ENCODE results near the gene EYS. TPM values are rescaled to one million over a fixed set of nuclear protein-coding genes. Genes with fewer than 3 reads are reported as not detected.

EYS gene
- total RNA-seq, 3 donors from 2014 or later, result 1.3 to 2.9 TPM; not detected in 1

DNA sequence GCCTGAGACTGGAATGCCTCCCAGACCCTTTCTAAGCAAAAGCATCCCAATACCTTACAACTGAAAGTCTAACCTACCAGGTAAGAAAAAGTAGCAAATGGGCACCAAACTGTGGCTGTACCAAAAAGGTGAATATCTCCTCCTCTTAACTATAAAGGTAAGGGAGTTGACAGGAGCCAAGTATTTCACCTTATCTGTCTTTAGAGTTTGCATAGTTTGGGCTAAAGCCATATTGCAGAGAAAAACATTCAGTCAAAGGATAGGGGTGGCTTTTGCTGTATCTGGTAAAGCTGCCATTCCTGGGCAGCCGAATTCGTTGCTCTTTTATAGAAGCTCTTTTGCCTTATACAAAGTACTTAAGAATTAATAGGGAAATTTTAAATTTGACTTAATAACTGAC is 2033.3 kb downstream of the EYS start:
- intact Hi-C loops (cut with DNase I; ENCODE audit: low total_unique reads), result no loop called here
- TF ChIP-seq POLR2AphosphoS5 (IDR thresholded peaks at IDR 0.05) (no peak), POLR2A (IDR thresholded peaks at IDR 0.05) (no peak)
- TF ChIP-seq, protein P1, sequence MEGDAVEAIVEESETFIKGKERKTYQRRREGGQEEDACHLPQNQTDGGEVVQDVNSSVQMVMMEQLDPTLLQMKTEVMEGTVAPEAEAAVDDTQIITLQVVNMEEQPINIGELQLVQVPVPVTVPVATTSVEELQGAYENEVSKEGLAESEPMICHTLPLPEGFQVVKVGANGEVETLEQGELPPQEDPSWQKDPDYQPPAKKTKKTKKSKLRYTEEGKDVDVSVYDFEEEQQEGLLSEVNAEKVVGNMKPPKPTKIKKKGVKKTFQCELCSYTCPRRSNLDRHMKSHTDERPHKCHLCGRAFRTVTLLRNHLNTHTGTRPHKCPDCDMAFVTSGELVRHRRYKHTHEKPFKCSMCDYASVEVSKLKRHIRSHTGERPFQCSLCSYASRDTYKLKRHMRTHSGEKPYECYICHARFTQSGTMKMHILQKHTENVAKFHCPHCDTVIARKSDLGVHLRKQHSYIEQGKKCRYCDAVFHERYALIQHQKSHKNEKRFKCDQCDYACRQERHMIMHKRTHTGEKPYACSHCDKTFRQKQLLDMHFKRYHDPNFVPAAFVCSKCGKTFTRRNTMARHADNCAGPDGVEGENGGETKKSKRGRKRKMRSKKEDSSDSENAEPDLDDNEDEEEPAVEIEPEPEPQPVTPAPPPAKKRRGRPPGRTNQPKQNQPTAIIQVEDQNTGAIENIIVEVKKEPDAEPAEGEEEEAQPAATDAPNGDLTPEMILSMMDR (IDR thresholded peaks at IDR 0.05), result no peak
- Histone ChIP-seq H3K27ac (no peak overlapping the region), H3K9me3 (no peaks in the 10 kb centered on the region), H3K4me1 (no peaks in the 10 kb centered on the region), H3K4me3 (no peak overlapping the region), H3K27me3 (no peaks in the 10 kb centered on the region), H3K36me3 (no peaks in the 10 kb centered on the region)
- no peak for DNase-seq (ENCODE audit: low spot score in 2 of 2)

DNA sequence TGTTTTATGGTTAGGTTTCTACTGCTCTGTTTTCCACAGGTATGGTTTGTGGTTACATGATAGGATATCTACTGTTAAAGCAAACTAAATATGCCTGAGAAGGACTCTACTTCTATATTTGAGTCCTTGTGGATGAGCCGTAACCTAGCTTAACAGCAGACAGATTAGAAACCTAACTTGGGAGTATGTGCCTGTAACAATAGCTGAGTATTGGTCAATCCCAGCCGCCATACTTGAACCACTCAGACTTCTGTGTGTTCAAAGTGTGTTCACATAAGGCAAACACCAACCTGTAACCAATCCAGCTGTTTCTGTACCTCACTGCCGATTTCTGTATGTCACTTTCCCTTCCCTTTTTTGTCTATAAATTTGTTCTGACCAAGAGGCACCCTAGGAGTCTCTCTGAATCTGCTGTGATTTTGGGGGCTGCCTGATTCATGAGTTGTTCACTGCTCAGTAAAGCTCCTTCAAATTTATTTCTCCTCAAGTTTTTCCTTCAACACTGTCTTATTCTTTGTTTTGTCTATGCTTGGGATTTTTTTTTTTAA is 2034.4 kb downstream of the EYS start:
- no peaks in the 10 kb centered on the region for H3K36me3 ChIP-seq
- no peak for TF ChIP-seq POLR2A (IDR thresholded peaks at IDR 0.05)
- TF ChIP-seq, protein P1 (IDR thresholded peaks at IDR 0.05), result no peak
- TF ChIP-seq POLR2AphosphoS5 (IDR thresholded peaks at IDR 0.05), result no peak
- intact Hi-C loops (cut with DNase I; ENCODE audit: low total_unique reads), result no loop called here

DNA sequence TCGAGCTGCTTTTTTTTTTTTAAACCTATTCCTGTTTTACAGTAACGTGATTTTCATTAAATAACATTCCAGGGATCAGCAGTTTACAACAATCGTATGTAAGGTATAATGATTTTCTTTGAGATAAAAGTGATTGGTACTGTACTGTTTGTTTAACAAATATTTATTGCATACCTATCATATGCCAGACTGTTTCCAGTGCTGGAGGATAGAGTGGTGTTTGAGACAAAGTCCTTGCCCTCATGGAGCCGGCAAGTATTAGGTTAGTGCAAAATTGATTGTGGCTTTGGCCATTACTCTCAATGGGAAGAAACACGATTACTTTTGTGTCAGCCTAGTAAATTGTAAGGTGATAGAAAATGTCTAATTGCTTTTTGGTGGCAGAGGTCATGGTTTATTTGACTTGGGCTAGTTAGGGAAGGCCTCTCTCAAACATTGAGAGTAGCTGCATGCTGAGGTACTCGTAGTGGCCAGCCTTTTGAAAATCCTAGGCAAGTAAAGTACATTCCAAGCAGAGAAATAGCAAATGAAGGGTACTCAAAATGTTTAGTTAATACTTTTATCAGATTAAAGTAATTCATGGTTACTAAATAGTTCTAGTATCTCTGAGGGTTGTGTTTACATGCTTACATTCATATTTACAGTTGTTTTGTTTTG is 2035.8 kb downstream of the EYS start:
- no peak overlapping the region for H3K27ac ChIP-seq
- H3K27me3 ChIP-seq, result no peaks in the 10 kb centered on the region
- no peaks in the 10 kb centered on the region for H3K36me3 ChIP-seq
- no peaks in the 10 kb centered on the region for H3K4me1 ChIP-seq
- H3K9me3 ChIP-seq, result no peaks in the 10 kb centered on the region
- intact Hi-C loops (cut with DNase I; ENCODE audit: low total_unique reads), result no loop called here
- DNase-seq (ENCODE audit: low spot score in 2 of 2), result no peak
- TF ChIP-seq, protein P1 (IDR thresholded peaks at IDR 0.05), result no peak
- TF ChIP-seq POLR2A (IDR thresholded peaks at IDR 0.05) (no peak), POLR2AphosphoS5 (IDR thresholded peaks at IDR 0.05) (no peak)
- H3K4me3 ChIP-seq, result no peak overlapping the region

More for the DNA sequence above, 2034.4 kb downstream of the EYS start:
- Histone ChIP-seq H3K9me3 (no peaks in the 10 kb centered on the region), H3K27me3 (no peaks in the 10 kb centered on the region), H3K27ac (no peak overlapping the region), H3K4me3 (no peak overlapping the region), H3K4me1 (no peaks in the 10 kb centered on the region)
- DNase-seq (ENCODE audit: low spot score in 2 of 2), result no peak

All from breast epithelium (tissue), 4 donors.